Astrocyte (in vitro differentiated cells and primary cell): ENCODE measurements around the gene LHFPL3.

Experiments used
- EZH2 ChIP-seq: IDR thresholded peaks from 2 replicates; pipeline ENCODE4 v1.6.1; 2012; ENCODE audit warnings: mild to moderate bottlenecking, low read length, inconsistent platforms; ENCODE audit not compliant: insufficient read depth
- TF ChIP-seq, protein P1 (sequence below): IDR thresholded peaks from 2 replicates; pipeline ENCODE4 v1.5.1; 2011; ENCODE audit warnings: low read depth, mild to moderate bottlenecking, inconsistent platforms, low read length, moderate library complexity; ENCODE audit not compliant: insufficient read depth

DNA sequence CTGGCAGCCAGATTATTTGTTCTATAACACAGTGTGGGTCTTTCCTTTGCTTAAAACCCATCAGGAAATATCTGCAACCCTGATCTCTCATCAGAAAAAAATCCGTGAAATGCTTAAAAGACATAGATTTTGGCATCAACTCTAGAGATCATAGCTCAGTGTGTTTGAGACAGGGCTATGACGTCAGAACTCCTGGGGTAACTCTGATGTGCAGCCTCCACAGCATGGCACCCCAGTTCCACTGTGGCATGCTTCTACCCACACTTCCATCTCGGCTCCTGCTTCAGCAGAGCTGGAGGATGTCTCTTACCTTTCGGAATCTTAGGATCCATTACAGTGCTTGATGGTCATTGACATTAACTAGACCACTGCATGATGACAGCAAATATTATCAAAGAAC, 205.7 kb downstream of the LHFPL3 start:
- TF ChIP-seq, protein P1, sequence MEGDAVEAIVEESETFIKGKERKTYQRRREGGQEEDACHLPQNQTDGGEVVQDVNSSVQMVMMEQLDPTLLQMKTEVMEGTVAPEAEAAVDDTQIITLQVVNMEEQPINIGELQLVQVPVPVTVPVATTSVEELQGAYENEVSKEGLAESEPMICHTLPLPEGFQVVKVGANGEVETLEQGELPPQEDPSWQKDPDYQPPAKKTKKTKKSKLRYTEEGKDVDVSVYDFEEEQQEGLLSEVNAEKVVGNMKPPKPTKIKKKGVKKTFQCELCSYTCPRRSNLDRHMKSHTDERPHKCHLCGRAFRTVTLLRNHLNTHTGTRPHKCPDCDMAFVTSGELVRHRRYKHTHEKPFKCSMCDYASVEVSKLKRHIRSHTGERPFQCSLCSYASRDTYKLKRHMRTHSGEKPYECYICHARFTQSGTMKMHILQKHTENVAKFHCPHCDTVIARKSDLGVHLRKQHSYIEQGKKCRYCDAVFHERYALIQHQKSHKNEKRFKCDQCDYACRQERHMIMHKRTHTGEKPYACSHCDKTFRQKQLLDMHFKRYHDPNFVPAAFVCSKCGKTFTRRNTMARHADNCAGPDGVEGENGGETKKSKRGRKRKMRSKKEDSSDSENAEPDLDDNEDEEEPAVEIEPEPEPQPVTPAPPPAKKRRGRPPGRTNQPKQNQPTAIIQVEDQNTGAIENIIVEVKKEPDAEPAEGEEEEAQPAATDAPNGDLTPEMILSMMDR, result no peak
- TF ChIP-seq EZH2, result no peak
